GM20431 (cell line): ENCODE measurements around the gene IPMK.
"Not testable (repeated sequence)": the region's sequence is repeated elsewhere in the genome, so short reads cannot be mapped to it uniquely, and the experiment has no call there.

Source experiments
- in situ Hi-C: fragments of 300-500 bp; cut with MseI, MboI; formaldehyde crosslinking; loops from one replicate; pipeline ENCODE4 v1.15.0; 2020; ENCODE audit warnings: low sequenced_read_pairs; ENCODE audit not compliant: unreplicated experiment

The IPMK gene

GRCh38 chr10:58174831-58175230 is 92.9 kb downstream of the IPMK start:
- in situ Hi-C loops = no loop called here

- in situ Hi-C loops = no loop called here
Measured at GRCh38 chr10:58173391-58173790, 94.3 kb downstream of the IPMK start.

GRCh38 chr10:58171146-58171545 is 96.5 kb downstream of the IPMK start:
- in situ Hi-C loops = no loop called here

GRCh38 chr10:58164517-58164916 is 103.2 kb downstream of the IPMK start:
- in situ Hi-C loops = no loop called here

GRCh38 chr10:58158806-58159205 is 108.9 kb downstream of the IPMK start:
- in situ Hi-C loops = no loop called here

- in situ Hi-C loops = no loop called here
Measured at GRCh38 chr10:58157076-58157766, 110.5 kb downstream of the IPMK start.

GRCh38 chr10:58155941-58156340 is 111.8 kb downstream of the IPMK start:
- in situ Hi-C loops = not testable (repeated sequence)

GRCh38 chr10:58153751-58154150 is 113.9 kb downstream of the IPMK start:
- in situ Hi-C loops = no loop called here

GRCh38 chr10:58152673-58153263 is 114.9 kb downstream of the IPMK start:
- in situ Hi-C loops = no loop called here

- in situ Hi-C loops = no loop called here
Measured at GRCh38 chr10:58150290-58150689, 117.4 kb downstream of the IPMK start.

GRCh38 chr10:58143944-58144343 is 123.8 kb downstream of the IPMK start:
- in situ Hi-C loops = no loop called here
